GM18507 (cell line): Measurements from ENCODE around the gene PCAT6.
A peak's percentile ranks its signal among the peaks of the same experiment; 100 is the strongest.
"Not testable (repeated sequence)": the region's sequence is repeated elsewhere in the genome, so short reads cannot be mapped to it uniquely, and the experiment has no call there.

Experiments
- DNase-seq: peaks from one replicate; pipeline ENCODE4 v3.0.0; 2011; ENCODE audit warnings: low read depth; ENCODE audit not compliant: insufficient read length; ENCODE audit errors: extremely low spot score
- FAIRE-seq: peaks from 2 replicates; lab custom pipeline; 2011; peaks lifted over from hg19 to GRCh38; lab: Jason Lieb, UNC

PCAT6 gene

GRCh38 chr1:202810615-202811295, at the start of gene PCAT6:
Gene PCAT6, plus strand, starts transcription at chr1:202810954.
- FAIRE-seq (no peak), DNase-seq (peak; percentile 81)

DNA sequence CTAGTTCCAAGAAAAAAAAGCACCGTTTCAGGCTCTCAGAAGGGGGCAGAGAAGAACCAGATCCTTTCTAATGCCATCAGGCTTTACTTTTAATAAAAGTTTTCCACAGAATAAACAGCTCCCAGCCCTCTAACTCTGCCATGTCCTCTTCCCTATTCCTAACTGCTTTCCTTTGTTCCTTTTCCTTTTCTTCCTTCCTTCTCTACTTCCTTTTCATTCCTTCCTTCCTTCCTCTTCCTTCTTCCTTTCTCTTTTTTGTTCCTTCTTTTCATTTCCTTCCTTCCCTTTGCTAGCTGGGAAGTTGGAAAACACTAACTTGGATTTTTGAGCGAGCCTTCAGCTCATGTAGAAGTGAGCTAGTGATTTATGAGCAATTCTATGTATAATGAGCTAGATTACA, 48.7 kb upstream of the PCAT6 start:
- no peak for FAIRE-seq
- no peak for DNase-seq

DNA sequence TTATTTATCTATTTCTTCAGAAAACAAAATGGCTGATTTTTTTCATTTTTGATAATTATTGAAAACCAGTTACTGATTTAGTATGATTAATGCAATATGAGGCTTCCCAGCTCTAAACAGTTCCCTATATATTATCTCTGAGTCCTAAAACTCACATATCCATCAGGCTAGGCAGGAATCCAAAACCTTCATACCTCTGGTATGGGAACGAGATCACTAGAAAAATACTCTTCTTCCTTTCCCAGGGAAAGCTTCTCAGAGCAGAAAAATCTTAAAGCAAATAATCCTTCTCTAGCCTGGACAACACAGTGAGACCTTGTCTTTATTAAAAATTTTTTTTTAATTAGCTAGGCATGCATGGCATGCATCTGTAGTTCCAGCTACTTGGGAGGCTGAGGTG, 45.0 kb upstream of the PCAT6 start:
- FAIRE-seq (no peak), DNase-seq (no peak)

GRCh38 chr1:202770135-202770534, 40.6 kb upstream of the PCAT6 start:
- FAIRE-seq: no peak
- no peak for DNase-seq

DNA sequence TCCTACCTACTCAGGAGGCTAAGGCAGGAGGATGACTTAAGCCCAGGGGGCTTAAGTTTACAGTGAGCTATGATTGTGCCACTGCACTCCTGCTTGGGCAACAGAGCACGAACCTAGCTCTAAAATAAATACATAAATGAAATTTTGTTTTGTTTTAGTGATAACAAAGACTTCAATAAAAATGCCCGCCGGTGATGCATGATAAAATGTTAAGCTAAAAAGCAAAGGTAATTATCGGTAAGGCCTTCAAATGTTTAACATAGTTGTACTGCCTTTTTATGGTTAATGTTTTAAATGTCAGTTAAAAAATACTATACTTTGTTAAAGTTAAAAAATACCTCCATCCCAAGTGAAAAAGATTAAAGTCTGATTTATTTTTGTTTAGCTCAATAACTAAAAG, 29.6 kb upstream of the PCAT6 start:
- DNase-seq (no peak), FAIRE-seq (no peak)

DNA sequence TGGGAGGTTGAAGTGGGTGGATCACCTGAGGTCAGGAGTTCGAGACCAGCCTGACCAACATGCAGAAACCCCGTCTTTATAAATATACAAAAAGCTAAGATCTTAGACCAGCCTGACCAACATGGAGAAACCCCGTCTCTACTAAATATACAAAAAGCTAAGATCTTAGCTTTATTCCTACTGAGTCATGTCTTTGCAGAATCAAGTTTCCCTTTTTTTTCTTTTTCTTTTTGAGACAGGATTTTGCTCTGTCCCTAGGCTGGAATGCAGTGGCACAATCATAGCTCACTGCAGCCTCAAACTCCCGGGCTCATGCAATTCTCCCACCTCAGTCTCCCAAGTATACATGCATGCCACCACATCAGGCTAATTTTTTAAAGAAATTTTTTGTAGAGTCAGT, 23.9 kb upstream of the PCAT6 start:
- no peak for FAIRE-seq
- DNase-seq: no peak

GRCh38 chr1:202788800-202789199, 22.0 kb upstream of the PCAT6 start:
- no peak for FAIRE-seq
- DNase-seq: no peak

GRCh38 chr1:202791077-202791747, 19.5 kb upstream of the PCAT6 start:
- DNase-seq (no peak), FAIRE-seq (no peak)

GRCh38 chr1:202794051-202794740, 16.6 kb upstream of the PCAT6 start:
- DNase-seq: no peak
- no peak for FAIRE-seq

GRCh38 chr1:202794931-202795330, 15.8 kb upstream of the PCAT6 start:
- not testable (repeated sequence) for FAIRE-seq, DNase-seq

- DNase-seq: no peak
- no peak for FAIRE-seq
Measured at GRCh38 chr1:202796670-202797069, 14.1 kb upstream of the PCAT6 start.

- DNase-seq: no peak
- FAIRE-seq: no peak
Measured at GRCh38 chr1:202798260-202798659, 12.5 kb upstream of the PCAT6 start.

GRCh38 chr1:202798792-202799331, 11.9 kb upstream of the PCAT6 start:
- no peak for FAIRE-seq
- no peak for DNase-seq

- DNase-seq (no peak), FAIRE-seq (no peak)
Measured at GRCh38 chr1:202800742-202801141, 10.0 kb upstream of the PCAT6 start.

GRCh38 chr1:202801175-202801574, 9.6 kb upstream of the PCAT6 start:
- FAIRE-seq: no peak

GRCh38 chr1:202802034-202802433, 8.7 kb upstream of the PCAT6 start:
- FAIRE-seq: no peak
- DNase-seq: no peak

More at GRCh38 chr1:202801175-202801574, 9.6 kb upstream of the PCAT6 start:
- no peak for DNase-seq

DNA sequence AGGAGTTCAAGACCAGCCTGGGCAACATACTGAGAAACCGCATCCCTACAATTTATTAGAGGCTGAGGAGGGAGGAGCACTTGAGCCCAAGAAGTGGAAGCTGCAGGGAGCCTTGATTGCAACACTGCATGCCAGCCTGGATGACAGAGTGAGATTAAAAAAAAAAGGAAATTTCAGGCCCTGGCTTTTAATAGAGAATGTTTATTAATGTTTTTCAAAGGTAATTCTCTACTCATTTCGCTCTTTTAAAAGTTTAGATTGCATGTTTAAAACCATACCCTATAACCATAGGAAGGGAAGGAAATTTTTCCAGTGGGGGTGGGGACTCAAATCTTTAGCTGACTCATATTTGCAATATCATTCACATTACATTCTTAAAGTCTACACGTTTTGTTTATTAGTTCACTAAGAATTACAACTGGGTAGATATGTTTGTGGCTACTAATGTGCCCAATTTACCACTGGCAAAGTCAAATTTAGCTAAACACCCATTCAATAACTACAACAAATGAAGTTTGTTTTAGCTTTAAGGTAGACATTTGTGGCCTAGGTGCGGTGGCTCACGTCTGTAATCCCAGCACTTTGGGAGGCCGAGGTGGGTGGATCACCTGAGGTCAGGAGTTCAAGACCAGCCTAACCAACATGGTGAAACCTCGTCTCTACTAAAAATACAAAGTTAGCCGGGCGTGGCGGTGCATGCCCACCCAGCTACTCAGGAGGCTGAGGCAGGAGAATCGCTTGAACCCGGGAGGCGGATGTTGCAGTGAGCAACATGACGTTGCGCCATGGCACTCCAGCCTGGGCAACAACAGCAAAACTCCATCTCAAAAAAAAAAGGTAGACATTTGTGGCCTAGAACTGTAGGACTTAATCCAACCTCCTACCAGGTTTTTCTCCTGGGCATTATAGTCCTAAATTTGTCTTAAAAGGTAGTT, 7.5 kb upstream of the PCAT6 start:
- no peak for DNase-seq

GRCh38 chr1:202804126-202804525, 6.6 kb upstream of the PCAT6 start:
- FAIRE-seq (no peak), DNase-seq (no peak)

More for the DNA sequence above, 7.5 kb upstream of the PCAT6 start:
- FAIRE-seq: no peak
